Caco-2 (cell line): ENCODE measurements around the gene NEK10. TPM values are rescaled to one million over a fixed set of nuclear protein-coding genes. Genes with fewer than 3 reads are reported as not detected.
A peak's percentile ranks its signal among the peaks of the same experiment; 100 is the strongest.

Experiments used
- BruUV-seq: library from RNA; stranded (reverse); fragments of 400-500 nt; replicated peaks from 2 replicates; lab custom pipeline; 2021; lab: Mats Ljungman, UMichigan
- CTCF ChIA-PET: fragments of 300-600 bp; sonication (Branson Sonifier 250); formaldehyde crosslinking; loops from one replicate; lab custom pipeline; 2022; ENCODE audit warnings: antibody characterized with exemption; lab: Charles Lee
- POLR2A ChIA-PET: fragments of 300-600 bp; sonication (Branson Sonifier 250); formaldehyde crosslinking; loops from one replicate; lab custom pipeline; 2022; ENCODE audit warnings: antibody characterized with exemption; lab: Charles Lee
- DNase-seq, 2 experiments: peaks; one replicate each; pipeline versions ENCODE4 v3.0.0 to v3.0.0-alpha.2; 2020 to 2022
- H3K27me3 ChIP-seq: replicated peaks from 2 replicates; pipeline ENCODE4 v1.6.0; 2011; ENCODE audit warnings: low read length; ENCODE audit not compliant: control insufficient read depth, insufficient read depth
- H3K36me3 ChIP-seq: 2 replicates; pipeline ENCODE4 v1.5.1; 2011; ENCODE audit warnings: low read length; ENCODE audit not compliant: control insufficient read depth, insufficient read depth
- H3K4me1 ChIP-seq: fragments of 250-450 bp; sonication (Bioruptor Pico); 2 replicates; pipeline ENCODE4 v1.5.1; 2020; ENCODE audit warnings: mild to moderate bottlenecking
- H3K4me3 ChIP-seq: 2 replicates; pipeline ENCODE4 v1.5.1; 2011; ENCODE audit warnings: low read depth, mild to moderate bottlenecking, control low read depth, low read length
- H3K9me3 ChIP-seq: fragments of 250-450 bp; sonication (Bioruptor Pico); 2 replicates; pipeline ENCODE4 v1.5.1; 2020; ENCODE audit warnings: mild to moderate bottlenecking, moderate library complexity
- H3K27ac Mint-ChIP-seq: one replicate; pipeline ENCODE4 v1.8.0; 2022; ENCODE audit warnings: mixed read lengths; ENCODE audit not compliant: unreplicated experiment
- H3K27me3 Mint-ChIP-seq: one replicate; pipeline ENCODE4 v1.8.0; 2022; ENCODE audit warnings: mixed read lengths; ENCODE audit not compliant: insufficient read depth, unreplicated experiment
- H3K36me3 Mint-ChIP-seq: one replicate; pipeline ENCODE4 v1.8.0; 2022; ENCODE audit warnings: mild to moderate bottlenecking, mixed read lengths; ENCODE audit not compliant: insufficient read depth, unreplicated experiment
- H3K4me1 Mint-ChIP-seq: one replicate; pipeline ENCODE4 v1.8.0; 2022; ENCODE audit warnings: low read depth, mixed read lengths; ENCODE audit not compliant: unreplicated experiment
- H3K4me3 Mint-ChIP-seq: one replicate; pipeline ENCODE4 v1.8.0; 2022; ENCODE audit warnings: mild to moderate bottlenecking, moderate library complexity, mixed read lengths; ENCODE audit not compliant: unreplicated experiment
- H3K9me3 Mint-ChIP-seq: one replicate; pipeline ENCODE4 v1.8.0; 2022; ENCODE audit warnings: mixed read lengths; ENCODE audit not compliant: unreplicated experiment
- intact Hi-C: fragments of 100-400 bp; cut with micrococcal nuclease; formaldehyde crosslinking; loops from one replicate; pipeline ENCODE4 v1.10.0; 2022; ENCODE audit not compliant: unreplicated experiment
- total RNA-seq: library from RNA; stranded (reverse); gene quantifications from 2 replicates; pipeline ENCODE4 v1.2.3, GENCODE V29; 2022
- TF ChIP-seq, protein P1 (sequence below), 2 experiments: fragments of 200-600 bp in 1 of 2; IDR thresholded peaks; 1 replicate in 1 of 2; 2 replicates in 1 of 2; pipeline versions ENCODE4 v1.5.1 to v1.8.0; 2011 to 2022; ENCODE audit warnings: antibody characterized with exemption in 1 of 2, control low read depth in 1 of 2, inconsistent platforms in 1 of 2, low read depth in 1 of 2, low read length in 1 of 2, mild to moderate bottlenecking in 1 of 2, moderate library complexity in 1 of 2; ENCODE audit not compliant: insufficient read depth in 1 of 2, severe bottlenecking in 1 of 2, unreplicated experiment in 1 of 2

NEK10 gene
- total RNA-seq, 1 experiment from 2014 or later, result 0.39 TPM

DNA sequence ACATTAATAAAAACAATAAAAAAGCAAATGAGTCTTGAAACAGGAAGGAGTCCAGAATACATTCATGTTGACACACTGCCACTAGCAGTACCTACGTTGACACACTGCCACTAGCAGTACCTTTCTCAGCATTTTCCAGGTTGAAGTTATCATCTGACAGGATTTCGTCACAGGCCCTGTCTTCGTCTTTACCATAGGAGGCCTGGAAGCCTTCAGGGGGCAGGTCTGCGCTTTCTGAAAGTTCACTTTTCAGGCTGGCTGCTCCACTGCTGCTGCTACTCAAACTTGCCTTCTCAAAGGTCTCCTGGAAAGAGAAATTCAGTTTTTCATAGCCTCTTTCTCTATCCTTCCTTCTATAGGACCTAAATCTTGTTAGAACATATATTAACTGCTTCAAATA, 194.7 kb downstream of the NEK10 start:
- H3K9me3 Mint-ChIP-seq, result no peaks in the 10 kb centered on the region
- no peaks in the 10 kb centered on the region for H3K27me3 Mint-ChIP-seq
- H3K9me3 ChIP-seq, result no peaks in the 10 kb centered on the region
- POLR2A ChIA-PET, result no interaction called here
- H3K36me3 Mint-ChIP-seq, result no peaks in the 10 kb centered on the region
- peak in 1 of 2 experiments; percentile 3 for DNase-seq
- H3K27ac Mint-ChIP-seq, result no peak overlapping the region
- intact Hi-C loops, result no loop called here
- no peaks in the 10 kb centered on the region for H3K27me3 ChIP-seq
- H3K4me1 Mint-ChIP-seq, result no peaks in the 10 kb centered on the region
- TF ChIP-seq, protein P1, sequence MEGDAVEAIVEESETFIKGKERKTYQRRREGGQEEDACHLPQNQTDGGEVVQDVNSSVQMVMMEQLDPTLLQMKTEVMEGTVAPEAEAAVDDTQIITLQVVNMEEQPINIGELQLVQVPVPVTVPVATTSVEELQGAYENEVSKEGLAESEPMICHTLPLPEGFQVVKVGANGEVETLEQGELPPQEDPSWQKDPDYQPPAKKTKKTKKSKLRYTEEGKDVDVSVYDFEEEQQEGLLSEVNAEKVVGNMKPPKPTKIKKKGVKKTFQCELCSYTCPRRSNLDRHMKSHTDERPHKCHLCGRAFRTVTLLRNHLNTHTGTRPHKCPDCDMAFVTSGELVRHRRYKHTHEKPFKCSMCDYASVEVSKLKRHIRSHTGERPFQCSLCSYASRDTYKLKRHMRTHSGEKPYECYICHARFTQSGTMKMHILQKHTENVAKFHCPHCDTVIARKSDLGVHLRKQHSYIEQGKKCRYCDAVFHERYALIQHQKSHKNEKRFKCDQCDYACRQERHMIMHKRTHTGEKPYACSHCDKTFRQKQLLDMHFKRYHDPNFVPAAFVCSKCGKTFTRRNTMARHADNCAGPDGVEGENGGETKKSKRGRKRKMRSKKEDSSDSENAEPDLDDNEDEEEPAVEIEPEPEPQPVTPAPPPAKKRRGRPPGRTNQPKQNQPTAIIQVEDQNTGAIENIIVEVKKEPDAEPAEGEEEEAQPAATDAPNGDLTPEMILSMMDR (IDR thresholded peaks at IDR 0.05; ENCODE audit: insufficient read depth in 1 of 2, low read depth in 1 of 2, low read length in 1 of 2, severe bottlenecking in 1 of 2, unreplicated experiment in 1 of 2), result no peak
- no TSS peak for BruUV-seq
- H3K4me1 ChIP-seq, result no peaks in the 10 kb centered on the region
- no peak overlapping the region for H3K4me3 ChIP-seq
- H3K4me3 Mint-ChIP-seq, result no peak overlapping the region
- H3K36me3 ChIP-seq, result no peaks in the 10 kb centered on the region
- CTCF ChIA-PET, result no interaction called here

DNA sequence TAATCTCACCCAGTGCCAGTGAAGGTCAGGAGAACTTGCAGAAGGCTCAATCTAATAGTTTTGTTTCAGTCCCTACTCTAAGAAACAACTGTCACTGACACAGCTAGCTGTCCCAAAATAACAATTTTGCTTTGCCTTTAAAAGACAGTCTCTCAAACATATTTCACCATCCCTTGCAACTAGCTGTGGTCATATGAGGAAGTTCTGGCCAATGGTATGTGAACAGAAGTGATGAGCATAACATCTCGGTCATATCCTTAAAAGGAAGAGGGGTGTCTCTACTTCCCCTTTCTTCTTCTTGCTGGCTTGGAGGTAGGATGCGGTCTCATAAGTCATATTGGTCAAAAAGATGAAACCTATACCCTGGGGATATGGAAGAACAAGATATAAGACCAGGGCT, 198.1 kb downstream of the NEK10 start:
- H3K36me3 ChIP-seq, result no peaks in the 10 kb centered on the region
- no peak overlapping the region for H3K4me3 Mint-ChIP-seq
- no peaks in the 10 kb centered on the region for H3K9me3 Mint-ChIP-seq
- H3K4me1 ChIP-seq, result no peaks in the 10 kb centered on the region
- TF ChIP-seq, protein P1 (IDR thresholded peaks at IDR 0.05; ENCODE audit: insufficient read depth in 1 of 2, low read depth in 1 of 2, low read length in 1 of 2, severe bottlenecking in 1 of 2, unreplicated experiment in 1 of 2), result no peak
- DNase-seq, result no peak
- no peaks in the 10 kb centered on the region for H3K9me3 ChIP-seq
- H3K27ac Mint-ChIP-seq, result no peak overlapping the region
- CTCF ChIA-PET, result no interaction called here
- no TSS peak for BruUV-seq
- no peaks in the 10 kb centered on the region for H3K27me3 ChIP-seq
- no peaks in the 10 kb centered on the region for H3K36me3 Mint-ChIP-seq
- H3K4me3 ChIP-seq, result no peak overlapping the region
- POLR2A ChIA-PET, result no interaction called here
- intact Hi-C loops, result no loop called here
- no peaks in the 10 kb centered on the region for H3K27me3 Mint-ChIP-seq
- no peaks in the 10 kb centered on the region for H3K4me1 Mint-ChIP-seq

DNA sequence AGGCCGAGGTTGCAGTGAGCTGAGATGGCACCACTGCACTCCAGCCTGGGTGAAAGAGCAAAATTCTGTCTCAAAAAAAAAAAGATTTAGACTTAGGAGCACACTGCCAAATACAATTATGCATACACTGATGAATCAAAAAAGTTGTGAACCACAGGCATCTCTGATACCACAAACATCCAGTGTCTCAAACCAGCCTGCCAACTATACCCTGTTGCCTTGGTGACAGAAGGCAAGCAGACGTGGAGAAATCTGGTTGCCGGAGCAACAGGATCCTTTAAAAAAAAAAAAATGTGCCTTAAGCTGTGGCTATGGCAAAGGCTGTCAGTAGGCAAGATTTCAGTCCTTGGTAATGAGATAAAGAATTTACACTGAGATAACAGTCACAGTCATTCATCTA, 202.3 kb downstream of the NEK10 start:
- BruUV-seq, result no TSS peak
- Histone ChIP-seq H3K36me3 (no peaks in the 10 kb centered on the region), H3K9me3 (no peaks in the 10 kb centered on the region), H3K4me3 (no peak overlapping the region), H3K27me3 (no peaks in the 10 kb centered on the region), H3K4me1 (no peaks in the 10 kb centered on the region)
- Mint-ChIP-seq H3K9me3 (no peaks in the 10 kb centered on the region), H3K27ac (no peak overlapping the region), H3K36me3 (no peaks in the 10 kb centered on the region), H3K27me3 (no peaks in the 10 kb centered on the region), H3K4me1 (no peaks in the 10 kb centered on the region), H3K4me3 (no peak overlapping the region)
- ChIA-PET POLR2A (no interaction called here), CTCF (no interaction called here)
- TF ChIP-seq, protein P1 (IDR thresholded peaks at IDR 0.05; ENCODE audit: insufficient read depth in 1 of 2, low read depth in 1 of 2, low read length in 1 of 2, severe bottlenecking in 1 of 2, unreplicated experiment in 1 of 2), result no peak
- DNase-seq, result no peak
- intact Hi-C loops, result no loop called here
